Gastroesophageal sphincter (tissue), 3 donors: Measurements from ENCODE around the gene PIK3IP1.

ENCODE experiments used
- EP300 ChIP-seq: sonication (generic); formaldehyde crosslinking; IDR thresholded peaks from one replicate; pipeline ENCODE4 v1.6.1; 2017; ENCODE audit warnings: antibody characterized with exemption, mild to moderate bottlenecking
- POLR2A ChIP-seq, 2 donors: fragments of 450-650 bp; IDR thresholded peaks; one replicate each; pipeline ENCODE4 v1.6.1; 2017; ENCODE audit warnings: antibody characterized with exemption in 2 of 2, mild to moderate bottlenecking in 2 of 2, moderate library complexity in 1 of 2
- TF ChIP-seq, protein P1 (sequence below), 4 experiments: fragments of 200-600 bp in 2 of 4; fragments of 450-650 bp in 2 of 4; sonication (generic) in 1 of 4; IDR thresholded peaks; one replicate each; pipeline ENCODE4 v1.5.1; 2017 to 2019; ENCODE audit warnings: antibody characterized with exemption in 4 of 4, mild to moderate bottlenecking in 2 of 4, moderate library complexity in 2 of 4

- no peak for TF ChIP-seq POLR2A (IDR thresholded peaks at IDR 0.05)
- TF ChIP-seq, protein P1, sequence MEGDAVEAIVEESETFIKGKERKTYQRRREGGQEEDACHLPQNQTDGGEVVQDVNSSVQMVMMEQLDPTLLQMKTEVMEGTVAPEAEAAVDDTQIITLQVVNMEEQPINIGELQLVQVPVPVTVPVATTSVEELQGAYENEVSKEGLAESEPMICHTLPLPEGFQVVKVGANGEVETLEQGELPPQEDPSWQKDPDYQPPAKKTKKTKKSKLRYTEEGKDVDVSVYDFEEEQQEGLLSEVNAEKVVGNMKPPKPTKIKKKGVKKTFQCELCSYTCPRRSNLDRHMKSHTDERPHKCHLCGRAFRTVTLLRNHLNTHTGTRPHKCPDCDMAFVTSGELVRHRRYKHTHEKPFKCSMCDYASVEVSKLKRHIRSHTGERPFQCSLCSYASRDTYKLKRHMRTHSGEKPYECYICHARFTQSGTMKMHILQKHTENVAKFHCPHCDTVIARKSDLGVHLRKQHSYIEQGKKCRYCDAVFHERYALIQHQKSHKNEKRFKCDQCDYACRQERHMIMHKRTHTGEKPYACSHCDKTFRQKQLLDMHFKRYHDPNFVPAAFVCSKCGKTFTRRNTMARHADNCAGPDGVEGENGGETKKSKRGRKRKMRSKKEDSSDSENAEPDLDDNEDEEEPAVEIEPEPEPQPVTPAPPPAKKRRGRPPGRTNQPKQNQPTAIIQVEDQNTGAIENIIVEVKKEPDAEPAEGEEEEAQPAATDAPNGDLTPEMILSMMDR (IDR thresholded peaks at IDR 0.05), result no peak
- no peak for TF ChIP-seq EP300
These were observed 10.2 kb upstream of the PIK3IP1 start for GRCh38 chr22:31302537-31302936.
